Activated effector memory CD4-positive, alpha-beta T cell treated with Interleukin-2 at 50 U/mL for 16 hours (primary cell): ENCODE data around the gene EXOC6B.
"Not testable (repeated sequence)": the region's sequence is repeated elsewhere in the genome, so short reads cannot be mapped to it uniquely, and the experiment has no call there.

ENCODE experiments used
- DNase-seq: peaks from one replicate; pipeline ENCODE4 v3.0.0-alpha.2; 2020

The EXOC6B gene

DNA sequence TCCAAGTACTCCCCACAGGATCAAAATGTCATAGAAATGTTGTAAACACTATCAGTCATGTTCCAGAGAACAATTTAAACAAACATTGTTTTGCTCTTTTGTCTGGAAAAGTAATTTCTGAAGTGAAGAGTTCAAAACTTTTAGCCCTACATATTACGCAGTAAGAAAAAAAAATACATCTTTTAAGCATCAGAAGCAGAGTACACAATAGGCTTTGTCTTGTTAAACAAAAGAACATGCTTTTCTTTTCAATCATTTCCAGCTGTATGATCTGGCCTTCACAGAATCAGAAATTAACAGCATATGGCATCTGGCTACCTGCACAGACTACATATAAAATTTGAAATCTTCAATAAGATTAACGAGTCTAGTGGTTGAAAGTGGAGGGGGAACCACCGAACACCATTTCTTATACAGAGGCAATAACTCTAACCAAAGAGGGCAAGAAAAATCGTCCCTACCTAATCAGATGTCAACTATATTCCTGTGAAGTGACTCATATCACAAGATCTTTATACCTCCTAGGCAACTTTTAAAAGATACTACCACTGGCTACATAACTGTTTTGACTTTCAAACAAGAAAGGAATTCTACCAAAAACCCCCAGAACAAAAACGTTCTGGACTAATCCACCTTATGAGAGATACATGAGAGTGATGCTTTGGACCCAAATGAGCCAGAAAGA, 149.3 kb downstream of the EXOC6B start:
- DNase-seq = no peak

DNA sequence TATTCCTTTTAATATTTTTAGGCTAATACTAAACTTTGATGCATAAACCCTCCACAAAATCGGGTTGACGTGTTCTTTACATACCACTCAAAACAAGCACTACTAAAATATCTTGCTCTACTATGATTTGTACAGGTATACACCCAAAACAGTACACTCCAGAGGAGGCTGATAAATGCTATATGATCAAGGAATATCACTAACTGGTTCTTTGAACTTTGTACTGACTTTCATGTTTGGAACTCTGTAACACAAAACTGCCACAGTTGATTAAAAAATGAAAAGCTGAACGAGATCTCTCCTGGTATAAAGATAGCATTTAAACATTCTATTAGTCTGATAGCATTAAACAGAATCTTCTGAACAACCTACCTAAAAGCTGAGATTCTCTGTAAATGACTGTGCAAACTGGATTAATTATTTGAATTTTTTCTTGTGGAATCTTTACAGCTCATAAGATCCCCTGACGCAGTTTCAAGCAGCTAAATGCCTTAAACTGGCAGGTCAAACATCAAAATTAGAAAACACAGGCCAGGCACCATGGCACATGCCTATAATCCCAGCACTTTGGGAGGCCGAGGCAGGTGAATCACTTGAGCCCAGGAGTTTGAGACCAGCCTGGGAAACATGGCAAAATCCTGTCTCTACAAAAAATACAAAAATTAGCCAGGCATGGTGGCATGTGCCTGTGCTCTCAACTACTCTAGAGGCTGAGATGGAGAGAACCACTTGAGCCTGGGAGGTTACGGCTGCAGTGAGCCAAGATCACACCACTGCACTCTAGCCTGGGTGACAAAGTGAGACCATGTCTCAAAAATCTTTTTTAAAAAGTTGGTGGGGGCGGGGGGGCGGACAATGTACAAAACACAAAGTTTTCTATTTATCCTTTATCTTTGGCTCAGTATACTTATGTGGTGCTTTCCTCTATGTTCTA, 150.6 kb downstream of the EXOC6B start:
- no peak for DNase-seq

DNA sequence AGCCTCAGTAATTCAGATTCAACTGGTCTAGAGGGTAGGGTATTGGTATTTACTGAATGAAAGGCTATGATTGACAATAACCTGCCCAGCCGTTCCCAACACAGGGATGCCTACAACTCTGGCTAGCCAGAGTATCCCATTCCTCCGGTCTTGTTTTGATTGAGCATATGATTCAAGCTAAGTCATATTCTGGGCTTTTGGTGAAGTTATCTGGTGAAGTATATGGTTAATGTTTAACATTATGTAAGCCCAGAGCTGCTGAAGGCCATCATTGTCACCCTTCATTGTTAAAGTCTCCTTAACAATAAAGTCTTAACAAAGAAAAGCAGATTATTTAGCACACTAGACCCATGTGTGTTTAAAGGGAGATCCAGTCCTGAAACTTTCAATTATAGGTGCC, 152.6 kb downstream of the EXOC6B start:
- DNase-seq = no peak

DNA sequence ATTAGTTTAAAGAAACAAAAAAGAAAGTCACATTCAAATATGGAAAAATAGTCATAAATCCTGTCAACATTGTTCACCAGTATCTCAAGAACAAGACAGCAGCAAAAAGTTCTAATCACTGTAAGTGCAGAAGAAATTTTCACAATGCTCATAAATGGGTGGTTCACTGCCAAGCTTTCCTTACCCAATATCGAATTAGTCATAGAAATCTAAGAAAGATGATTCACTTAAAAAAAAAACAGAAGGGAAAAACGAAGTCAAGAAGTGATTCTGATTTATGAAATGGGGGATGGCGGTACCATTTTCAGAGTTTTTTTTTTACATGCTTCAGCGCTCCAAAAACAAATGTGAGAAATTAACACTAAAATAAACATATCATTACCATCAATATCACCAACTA, 156.7 kb downstream of the EXOC6B start:
- DNase-seq = no peak

DNA sequence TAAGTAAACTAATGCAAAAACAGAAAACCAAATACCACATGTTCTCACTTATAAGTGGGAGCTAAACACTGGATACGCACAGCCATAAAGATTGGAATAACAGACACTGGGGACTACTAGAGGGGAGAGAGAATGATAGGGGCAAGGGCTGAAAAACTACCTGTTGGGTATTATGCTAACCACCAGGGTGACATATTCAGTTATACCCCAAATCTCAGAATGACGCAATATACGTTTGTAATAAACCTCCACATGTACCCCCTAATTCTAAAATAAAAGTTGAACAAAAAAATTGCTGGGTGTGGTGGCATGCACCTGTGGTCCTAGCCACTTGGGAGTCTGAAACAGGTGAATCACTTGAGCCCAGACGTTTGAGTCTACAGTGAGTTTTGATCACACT, 157.2 kb downstream of the EXOC6B start:
- no peak for DNase-seq

DNA sequence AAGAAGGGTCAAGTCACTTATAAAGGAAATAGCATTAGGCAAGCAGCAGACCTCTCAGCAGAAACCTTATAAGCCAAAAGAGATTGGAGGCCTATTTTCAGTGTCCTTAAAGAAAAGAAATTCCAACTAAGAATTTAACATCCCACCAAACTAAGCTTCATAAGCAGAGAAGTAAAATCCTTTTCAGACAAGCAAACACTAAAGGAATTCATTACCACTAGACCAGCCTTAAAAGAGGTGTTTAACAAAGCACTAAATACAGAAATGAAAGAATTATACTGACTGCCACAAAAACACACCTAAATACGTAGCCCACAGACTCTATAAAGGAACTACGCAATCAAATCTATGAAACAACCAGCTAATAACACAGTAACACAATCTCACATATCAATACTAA, 160.4 kb downstream of the EXOC6B start:
- no peak for DNase-seq

DNA sequence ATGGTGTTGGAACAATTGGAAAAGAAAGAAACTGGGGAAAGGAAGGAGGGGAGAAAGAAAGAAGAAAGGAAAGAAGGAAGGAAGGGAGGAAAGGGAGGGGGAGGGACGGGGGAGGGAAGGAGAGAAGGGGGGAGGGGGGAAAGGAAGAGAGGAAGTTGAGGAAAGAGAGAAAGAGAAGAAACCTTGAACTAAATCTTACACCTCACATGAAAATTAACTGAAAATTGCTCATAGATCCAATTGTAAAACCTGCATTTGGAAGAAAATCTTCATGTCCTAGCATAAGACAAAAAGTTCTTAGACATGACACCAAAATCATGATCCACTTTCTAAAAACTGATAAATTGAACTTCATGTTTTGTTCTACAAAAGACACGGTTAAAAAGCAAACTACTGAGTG, 163.8 kb downstream of the EXOC6B start:
- no peak for DNase-seq

DNA sequence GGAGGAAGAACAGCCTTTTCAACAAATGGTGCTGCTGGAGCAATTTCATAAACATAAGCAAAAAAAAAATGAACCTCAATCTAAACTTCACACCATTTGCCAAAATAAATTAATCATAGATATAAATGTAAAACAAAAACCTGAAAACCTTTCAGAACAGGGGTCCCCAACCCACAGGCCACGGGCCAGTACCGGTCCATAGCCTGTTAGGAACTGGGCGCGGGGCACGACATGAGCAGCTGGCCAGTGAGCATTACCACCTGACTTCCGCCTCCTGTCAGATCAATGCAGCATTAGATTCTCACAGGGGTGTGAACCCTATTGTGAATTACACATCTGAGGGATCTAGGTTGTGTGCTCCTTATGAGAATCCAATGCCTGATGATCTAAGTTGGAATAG, 176.0 kb downstream of the EXOC6B start:
- no peak for DNase-seq

DNA sequence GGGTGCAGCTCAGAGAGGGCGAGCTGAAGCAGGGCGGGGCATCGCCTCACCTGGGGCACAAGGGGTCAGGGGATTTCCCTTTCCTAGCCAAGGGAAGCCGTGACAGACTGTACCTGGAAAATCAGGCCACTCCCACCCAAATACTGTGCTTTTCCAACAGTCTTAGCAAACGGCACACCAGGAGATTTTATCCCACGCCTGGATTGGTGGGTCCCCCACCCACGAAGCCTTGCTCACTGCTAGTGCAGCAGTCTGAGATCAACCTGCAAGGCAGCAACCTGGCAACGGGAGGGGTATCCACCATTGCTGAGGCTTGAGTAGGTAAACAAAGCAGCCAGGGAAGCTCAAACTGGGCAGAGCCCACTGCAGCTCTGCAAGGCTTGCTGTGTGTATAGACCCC, 184.6 kb downstream of the EXOC6B start:
- not testable (repeated sequence) for DNase-seq

DNA sequence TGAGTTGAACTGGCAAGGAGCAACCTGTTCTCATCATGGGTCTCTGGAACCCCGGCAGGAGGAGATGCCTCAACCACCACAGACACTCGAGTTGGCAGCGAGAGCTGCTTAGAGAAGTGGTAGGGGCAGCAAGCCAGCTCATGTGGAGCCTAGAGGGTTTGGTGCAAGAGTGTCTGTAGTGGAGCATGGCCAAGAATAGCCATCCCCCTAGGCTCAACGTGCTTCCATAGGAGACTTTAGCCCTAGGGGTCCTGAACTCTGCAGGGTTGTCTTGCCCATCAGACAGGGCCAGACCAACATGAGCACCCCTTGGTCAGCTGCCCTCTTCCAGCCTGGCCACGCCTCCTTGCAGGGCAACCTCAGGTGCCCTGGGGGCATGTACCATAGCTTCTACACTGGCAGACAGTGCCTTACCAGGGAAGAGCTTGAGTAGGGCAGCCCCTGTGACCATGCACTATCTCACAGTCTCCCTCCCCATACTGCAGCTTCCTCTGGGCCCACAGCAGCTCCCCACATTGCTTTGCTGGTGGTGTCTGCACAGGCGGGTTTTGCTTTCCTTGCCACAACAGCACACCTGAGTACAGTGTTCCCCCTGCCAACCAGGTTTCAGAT, 187.1 kb downstream of the EXOC6B start:
- no peak for DNase-seq

DNA sequence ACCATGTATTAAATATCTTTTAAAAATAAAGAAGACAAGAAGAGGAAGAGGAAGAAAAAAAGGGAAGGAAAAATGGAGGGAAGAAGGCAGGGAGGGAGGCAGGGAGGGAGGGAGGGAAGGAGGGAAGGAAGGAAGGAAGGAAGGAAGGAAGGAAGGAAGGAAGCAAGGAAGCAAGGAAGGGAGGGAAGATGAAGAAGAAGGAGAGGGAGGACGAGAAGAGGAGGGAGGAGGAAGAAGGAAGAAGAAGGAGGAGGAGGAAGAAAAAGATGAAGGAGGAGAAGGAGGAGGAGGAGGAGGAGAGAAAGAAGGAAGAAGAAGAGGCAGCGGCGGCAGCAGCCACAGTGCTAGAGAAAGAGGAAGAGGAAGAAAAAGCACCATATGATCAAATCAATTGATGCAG, 189.6 kb downstream of the EXOC6B start:
- no peak for DNase-seq

DNA sequence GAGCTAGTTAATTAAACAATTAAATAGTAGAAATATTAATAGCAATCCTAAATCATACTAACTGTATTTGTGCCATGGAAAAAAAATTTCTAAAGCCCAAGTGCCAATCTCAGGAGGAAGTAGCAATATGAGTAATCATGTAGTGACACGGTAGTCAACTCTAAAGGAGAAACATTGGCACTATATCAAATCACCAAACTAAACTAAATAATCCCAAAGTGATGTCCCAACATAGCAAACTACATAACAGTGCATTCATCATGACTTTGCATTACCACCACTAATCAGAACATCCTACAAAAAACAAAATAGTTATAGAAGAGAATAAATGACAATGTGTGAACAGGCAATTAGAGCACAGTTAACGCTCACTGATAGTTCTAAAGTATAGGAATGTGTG, 195.1 kb downstream of the EXOC6B start:
- no peak for DNase-seq

DNA sequence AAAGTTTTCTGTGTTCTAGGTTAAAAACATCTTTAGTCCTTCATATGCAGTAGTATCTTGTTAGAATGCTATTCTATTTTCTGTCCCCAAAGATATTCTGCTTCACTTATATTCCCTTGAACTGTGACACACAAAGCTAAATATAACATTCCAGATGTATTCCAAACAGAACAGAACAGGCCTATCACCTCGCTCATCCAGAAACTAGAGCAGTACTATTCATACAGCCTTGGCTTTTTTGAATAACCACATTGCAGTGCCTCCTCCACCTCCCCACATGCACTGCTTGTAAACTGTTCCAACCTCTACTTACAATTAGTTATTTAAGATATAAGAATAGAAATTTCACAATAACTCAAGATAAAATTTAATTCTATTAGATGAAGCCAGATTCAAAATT, 196.8 kb downstream of the EXOC6B start:
- no peak for DNase-seq

DNA sequence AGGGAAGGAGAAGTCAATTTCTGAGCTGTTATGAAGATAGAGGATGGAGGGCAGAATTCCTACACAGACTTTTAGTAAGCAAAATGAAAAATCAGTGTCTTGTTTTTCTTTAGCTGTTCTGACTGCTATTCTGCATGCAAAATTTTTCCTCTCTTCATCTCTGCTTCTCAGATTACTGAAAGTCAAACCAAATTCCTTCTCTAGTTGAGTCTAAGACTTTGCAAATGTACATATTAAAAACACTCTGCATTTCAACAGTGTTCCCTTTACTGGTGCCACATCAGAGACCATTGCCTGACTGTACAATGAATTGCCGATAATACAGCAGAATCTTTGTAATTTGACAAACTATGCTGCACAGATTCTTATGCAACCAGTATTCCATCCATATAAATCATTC, 198.8 kb downstream of the EXOC6B start:
- no peak for DNase-seq

DNA sequence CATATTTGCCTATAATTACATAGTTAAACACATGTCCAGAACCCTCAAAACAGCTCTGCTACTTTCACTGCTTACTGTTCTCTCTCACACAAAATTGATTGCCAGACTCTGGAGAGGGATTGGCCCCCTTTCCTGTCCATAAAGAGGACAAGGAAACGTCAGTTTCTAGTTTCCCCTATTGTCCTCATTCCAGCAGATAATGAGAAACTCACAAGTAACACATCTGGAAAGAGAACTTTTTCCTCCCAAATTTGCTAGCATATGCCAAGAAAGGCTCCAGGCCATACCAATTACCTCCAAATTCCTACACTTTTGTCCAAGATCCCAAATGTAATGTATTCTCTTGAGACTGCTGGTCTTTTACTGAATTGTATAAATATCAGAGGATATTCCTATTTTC, 200.5 kb downstream of the EXOC6B start:
- no peak for DNase-seq

DNA sequence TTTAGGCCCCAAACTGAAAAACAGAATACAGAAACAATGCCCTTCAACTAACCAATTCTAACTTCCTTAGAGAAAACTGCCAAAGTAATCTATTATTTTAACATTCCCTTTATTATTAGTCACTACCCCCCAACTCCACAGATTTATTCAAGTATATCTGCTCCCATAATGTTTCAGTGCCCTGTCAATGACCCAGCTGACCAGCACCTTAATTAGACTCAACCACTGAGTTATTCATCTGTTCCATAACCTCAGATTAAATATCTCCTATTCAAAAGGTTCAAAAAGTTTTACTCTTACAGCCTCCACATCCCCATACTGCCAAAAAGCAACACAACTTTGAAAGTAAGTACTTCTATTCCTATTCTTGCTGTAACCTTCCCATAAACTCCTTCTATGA, 202.4 kb downstream of the EXOC6B start:
- DNase-seq = no peak

DNA sequence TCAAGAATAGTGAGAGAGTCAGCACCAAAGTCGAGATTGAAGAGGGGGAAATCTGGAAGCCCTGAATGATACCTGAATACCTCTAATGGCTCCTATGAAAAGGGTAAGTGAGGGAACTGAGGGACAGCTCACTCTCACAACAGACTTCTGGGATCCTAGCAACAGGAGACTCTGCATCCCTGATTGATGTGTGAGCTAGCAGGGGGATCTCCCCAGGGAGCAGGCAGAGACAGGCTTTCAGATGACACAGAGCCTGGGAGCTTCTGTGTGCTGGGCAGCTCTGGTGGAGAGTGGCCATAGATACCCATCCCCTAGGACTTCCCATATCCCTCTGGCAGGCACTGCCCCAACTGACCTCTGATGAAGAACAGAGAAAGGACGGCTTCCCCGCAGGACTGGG, 206.2 kb downstream of the EXOC6B start:
- DNase-seq = no peak

DNA sequence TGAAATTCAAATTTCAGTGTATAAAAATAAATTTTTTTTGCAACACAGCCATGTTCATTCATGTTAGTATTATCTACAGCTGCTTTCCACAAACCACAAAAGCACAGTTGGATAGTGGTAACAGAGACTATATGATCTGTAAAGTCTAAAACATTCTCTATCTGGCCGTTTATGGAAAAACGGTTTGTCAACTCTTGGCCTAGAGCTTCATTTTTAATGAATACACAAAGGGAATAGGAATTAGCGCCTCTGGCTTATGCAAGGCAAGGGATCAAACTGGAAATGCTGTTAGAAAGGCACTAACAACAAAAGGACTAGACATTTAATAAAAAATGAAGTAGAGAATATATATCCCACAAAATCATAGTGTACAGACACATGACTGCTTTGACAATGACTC, 211.9 kb downstream of the EXOC6B start:
- DNase-seq = no peak

DNA sequence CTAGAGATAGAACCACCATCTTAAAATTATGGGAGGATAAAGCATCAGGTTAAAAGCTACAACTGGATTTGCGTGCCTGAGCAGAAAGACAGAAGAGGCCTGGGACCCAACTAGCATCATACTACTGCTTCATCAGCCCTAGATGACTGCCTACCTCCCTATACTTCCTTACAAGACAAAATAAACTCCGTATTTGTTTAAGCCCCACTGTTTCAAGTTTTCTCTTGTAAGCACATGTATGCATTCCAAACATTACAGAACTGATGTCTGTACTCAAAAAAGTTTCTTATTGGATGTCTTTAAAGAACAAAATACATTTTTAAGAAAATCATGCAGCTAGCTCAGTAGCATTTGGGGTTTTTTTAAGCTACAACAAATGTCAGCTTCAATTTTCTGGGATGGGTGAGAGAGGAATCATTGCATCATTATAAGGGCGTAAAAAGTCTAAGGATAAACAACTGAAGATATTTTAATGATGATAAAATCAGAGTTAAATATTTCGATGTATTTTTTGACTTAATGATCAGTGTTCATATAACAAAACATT, 213.1 kb downstream of the EXOC6B start:
- DNase-seq = no peak

DNA sequence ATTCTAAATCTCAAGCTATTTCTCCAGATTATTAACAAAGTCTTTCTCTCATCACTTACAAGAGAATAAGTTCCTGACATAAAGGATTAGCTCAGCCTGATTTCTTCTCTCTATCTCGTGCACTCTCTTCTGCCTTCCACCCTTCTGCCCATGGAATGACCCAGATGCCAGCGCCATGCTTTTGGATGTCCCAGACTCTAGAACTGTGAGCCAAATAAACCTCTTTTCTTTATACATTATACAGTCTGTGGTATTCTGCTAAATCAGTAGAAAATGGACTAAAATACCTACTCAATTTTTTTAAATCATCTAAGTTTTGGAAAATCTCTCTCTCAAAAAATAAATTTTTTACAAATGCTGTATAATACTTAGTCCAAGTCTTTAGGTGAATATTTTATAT, 218.6 kb downstream of the EXOC6B start:
- no peak for DNase-seq

DNA sequence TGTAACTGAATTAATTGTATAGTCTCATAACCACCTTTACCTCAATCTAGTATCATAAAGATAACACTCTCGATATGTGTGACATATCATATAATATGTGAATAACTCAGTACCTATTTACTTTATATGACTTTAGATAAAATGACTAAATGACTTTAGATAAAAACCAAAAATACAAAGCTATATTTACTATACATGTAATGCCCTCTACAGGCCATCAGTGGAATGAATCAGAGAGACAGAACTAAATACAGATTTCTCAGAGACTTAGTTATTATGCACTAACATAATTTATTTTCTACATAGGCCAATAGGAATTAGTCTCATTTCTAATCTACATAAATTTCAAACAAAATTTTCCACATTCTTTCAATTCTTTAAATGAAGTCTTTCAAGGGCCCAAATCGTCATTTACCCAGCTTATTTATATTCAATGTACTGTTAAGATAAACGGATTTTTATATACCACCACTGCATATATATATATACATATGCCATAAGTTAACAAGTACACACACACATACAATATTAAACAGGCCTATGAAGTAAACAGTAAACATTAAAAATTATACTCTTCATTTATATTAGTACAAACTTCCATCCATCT, 219.9 kb downstream of the EXOC6B start:
- DNase-seq = no peak

DNA sequence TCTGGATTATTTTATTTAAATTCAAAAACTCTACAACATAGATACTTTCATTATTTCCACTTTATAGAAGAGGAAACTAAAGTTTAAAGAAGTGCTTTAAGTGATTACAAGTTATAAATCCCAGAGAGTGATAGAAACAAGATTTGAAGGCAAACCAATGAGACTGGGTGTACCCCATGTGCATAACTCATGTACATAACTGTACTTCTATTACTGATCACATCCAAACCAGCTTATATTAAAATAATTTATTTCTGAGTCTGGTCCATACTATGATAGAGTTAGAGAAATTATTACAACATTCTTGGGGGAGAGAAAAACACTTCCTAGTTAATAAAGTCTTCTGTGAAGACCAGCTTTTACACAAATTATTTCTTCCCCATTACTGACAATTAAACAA, 221.4 kb downstream of the EXOC6B start:
- no peak for DNase-seq

DNA sequence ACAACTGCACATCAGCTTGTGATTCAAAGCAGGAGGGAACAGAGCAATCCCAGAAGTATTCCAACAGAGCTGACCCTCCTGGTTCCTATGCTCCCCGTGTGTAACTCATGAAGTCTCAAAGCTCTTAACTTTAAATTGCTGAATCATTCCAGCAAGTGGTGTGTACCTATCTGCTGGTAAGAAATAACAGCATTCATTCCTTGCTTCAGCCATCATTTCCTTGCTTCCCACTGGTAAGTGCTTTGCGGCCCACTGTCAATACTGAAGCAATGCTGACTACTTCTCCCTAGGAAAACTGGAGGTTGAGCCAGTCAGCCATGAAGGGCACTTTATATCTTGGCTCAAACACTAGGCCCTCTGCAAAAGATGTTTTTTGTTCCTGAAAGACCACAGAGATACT, 222.4 kb downstream of the EXOC6B start:
- no peak for DNase-seq
